Osteoblast (primary cell): Measurements from ENCODE around the gene TMEM184A. TPM values are rescaled to one million over a fixed set of nuclear protein-coding genes. Genes with fewer than 3 reads are reported as not detected.

Source experiments
- DNase-seq: peaks from one replicate; pipeline ENCODE4 v3.0.0; 2011; ENCODE audit warnings: low spot score, mixed read lengths; ENCODE audit not compliant: insufficient read length; ENCODE audit errors: missing footprints
- H2AFZ ChIP-seq: 2 replicates; pipeline ENCODE4 v1.6.0; 2011; ENCODE audit warnings: mild to moderate bottlenecking, low read length
- H3K27ac ChIP-seq: 2 replicates; pipeline ENCODE4 v1.5.1; 2011; ENCODE audit warnings: mild to moderate bottlenecking, low read depth, low read length, moderate library complexity
- H3K27me3 ChIP-seq: 2 replicates; pipeline ENCODE4 v1.6.0; 2012; ENCODE audit warnings: mild to moderate bottlenecking, control low read depth, inconsistent platforms, low read length, moderate library complexity; ENCODE audit not compliant: insufficient read depth
- H3K36me3 ChIP-seq: 2 replicates; pipeline ENCODE4 v1.5.1; 2011; ENCODE audit warnings: mild to moderate bottlenecking, low read length, control low read depth, moderate library complexity; ENCODE audit not compliant: insufficient read depth
- H3K4me1 ChIP-seq: 2 replicates; pipeline ENCODE4 v1.5.1; 2011; ENCODE audit warnings: mild to moderate bottlenecking, low read length, control low read depth, moderate library complexity; ENCODE audit not compliant: insufficient read depth
- H3K4me2 ChIP-seq: 2 replicates; pipeline ENCODE4 v1.6.0; 2011; ENCODE audit warnings: mild to moderate bottlenecking, low read length; ENCODE audit not compliant: insufficient read depth
- H3K4me3 ChIP-seq: fragments of 200-600 bp; sonication (generic); 3 replicates; pipeline ENCODE4 v1.5.1; 2012; ENCODE audit warnings: mild to moderate bottlenecking, low read length, inconsistent platforms; ENCODE audit not compliant: insufficient read depth
- H3K79me2 ChIP-seq: 2 replicates; pipeline ENCODE4 v1.6.0; 2012; ENCODE audit warnings: mild to moderate bottlenecking, low read length, control low read depth, inconsistent platforms; ENCODE audit not compliant: insufficient read depth
- H3K9me3 ChIP-seq: 2 replicates; pipeline ENCODE4 v1.5.1; 2011; ENCODE audit warnings: low read depth, low read length, control low read depth
- H4K20me1 ChIP-seq: 2 replicates; pipeline ENCODE4 v1.6.0; 2012; ENCODE audit warnings: mild to moderate bottlenecking, low read length, control low read depth; ENCODE audit not compliant: insufficient read depth
- total RNA-seq: library from RNA; depleted of rRNA; stranded (reverse); fragments of >200 nt; gene quantifications from 2 replicates; pipeline ENCODE4 v1.2.3, GENCODE V29; 2012
- TF ChIP-seq, protein P1 (sequence below): IDR thresholded peaks from 2 replicates; pipeline ENCODE4 v1.5.1; 2011; ENCODE audit warnings: mild to moderate bottlenecking, low read depth, low read length, moderate library complexity; ENCODE audit errors: extremely low read depth

TMEM184A gene
- total RNA-seq, 1 donor: under 0.01 TPM

DNA sequence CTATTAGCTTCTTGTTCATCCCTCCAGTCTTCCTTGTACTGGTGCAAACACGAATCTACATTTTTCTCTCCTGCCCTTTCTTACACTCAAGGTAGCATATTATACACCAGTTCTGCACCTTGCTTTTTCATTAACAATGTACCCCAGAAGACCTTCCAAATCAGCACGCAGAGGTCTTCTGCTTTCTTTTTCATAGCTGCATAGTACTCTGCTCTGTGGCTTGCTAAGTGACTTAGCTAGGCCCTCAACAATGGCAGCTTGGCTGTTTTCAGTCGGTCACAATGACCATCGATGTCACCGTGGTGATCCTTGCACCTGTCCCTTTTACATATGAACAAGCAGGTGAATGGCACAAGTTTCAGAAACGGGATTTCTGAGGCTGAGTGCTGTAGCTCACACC, 30.6 kb downstream of the TMEM184A start:
- H2AFZ ChIP-seq: no peak overlapping the region
- TF ChIP-seq, protein P1, sequence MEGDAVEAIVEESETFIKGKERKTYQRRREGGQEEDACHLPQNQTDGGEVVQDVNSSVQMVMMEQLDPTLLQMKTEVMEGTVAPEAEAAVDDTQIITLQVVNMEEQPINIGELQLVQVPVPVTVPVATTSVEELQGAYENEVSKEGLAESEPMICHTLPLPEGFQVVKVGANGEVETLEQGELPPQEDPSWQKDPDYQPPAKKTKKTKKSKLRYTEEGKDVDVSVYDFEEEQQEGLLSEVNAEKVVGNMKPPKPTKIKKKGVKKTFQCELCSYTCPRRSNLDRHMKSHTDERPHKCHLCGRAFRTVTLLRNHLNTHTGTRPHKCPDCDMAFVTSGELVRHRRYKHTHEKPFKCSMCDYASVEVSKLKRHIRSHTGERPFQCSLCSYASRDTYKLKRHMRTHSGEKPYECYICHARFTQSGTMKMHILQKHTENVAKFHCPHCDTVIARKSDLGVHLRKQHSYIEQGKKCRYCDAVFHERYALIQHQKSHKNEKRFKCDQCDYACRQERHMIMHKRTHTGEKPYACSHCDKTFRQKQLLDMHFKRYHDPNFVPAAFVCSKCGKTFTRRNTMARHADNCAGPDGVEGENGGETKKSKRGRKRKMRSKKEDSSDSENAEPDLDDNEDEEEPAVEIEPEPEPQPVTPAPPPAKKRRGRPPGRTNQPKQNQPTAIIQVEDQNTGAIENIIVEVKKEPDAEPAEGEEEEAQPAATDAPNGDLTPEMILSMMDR: no peak
- no peak for DNase-seq
- H3K4me3 ChIP-seq: no peak overlapping the region
- no peak overlapping the region for H3K27ac ChIP-seq
- H3K9me3 ChIP-seq: no peaks in the 10 kb centered on the region
- peaks cover 3% of the 10 kb centered on the region for H3K4me1 ChIP-seq
- peaks cover 25% of the 10 kb centered on the region for H3K27me3 ChIP-seq
- H3K79me2 ChIP-seq: no peaks in the 10 kb centered on the region
- no peak overlapping the region for H3K4me2 ChIP-seq
- no peaks in the 10 kb centered on the region for H3K36me3 ChIP-seq
- H4K20me1 ChIP-seq: no peaks in the 10 kb centered on the region

DNA sequence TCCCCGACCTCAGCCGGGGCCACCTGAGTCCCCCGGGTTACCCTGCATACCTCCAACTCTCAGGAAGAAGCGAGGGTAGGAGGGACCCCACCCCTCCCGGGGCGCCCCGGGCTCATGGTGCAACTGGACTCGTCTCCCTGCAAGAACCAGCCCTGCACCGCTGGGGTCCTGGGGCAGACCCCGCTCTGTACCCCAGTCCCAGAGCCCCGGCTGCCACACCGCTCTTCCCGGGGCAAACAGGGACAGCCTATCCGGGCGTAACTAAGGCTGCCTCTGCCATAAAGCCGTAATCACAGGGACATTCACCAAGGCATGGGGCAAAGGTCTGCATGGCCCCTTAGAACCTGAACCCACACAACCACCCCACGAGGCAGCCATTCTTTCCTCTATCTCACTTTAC, 32.2 kb downstream of the TMEM184A start:
- Histone ChIP-seq H3K9me3 (peaks cover 1% of the 10 kb centered on the region), H3K4me3 (no peak overlapping the region), H3K4me1 (peaks cover 3% of the 10 kb centered on the region), H3K4me2 (no peak overlapping the region), H3K79me2 (no peaks in the 10 kb centered on the region), H4K20me1 (no peaks in the 10 kb centered on the region), H3K27ac (no peak overlapping the region), H3K36me3 (no peaks in the 10 kb centered on the region), H3K27me3 (peaks cover 25% of the 10 kb centered on the region), H2AFZ (no peak overlapping the region)
- TF ChIP-seq, protein P1: no peak
- no peak for DNase-seq

DNA sequence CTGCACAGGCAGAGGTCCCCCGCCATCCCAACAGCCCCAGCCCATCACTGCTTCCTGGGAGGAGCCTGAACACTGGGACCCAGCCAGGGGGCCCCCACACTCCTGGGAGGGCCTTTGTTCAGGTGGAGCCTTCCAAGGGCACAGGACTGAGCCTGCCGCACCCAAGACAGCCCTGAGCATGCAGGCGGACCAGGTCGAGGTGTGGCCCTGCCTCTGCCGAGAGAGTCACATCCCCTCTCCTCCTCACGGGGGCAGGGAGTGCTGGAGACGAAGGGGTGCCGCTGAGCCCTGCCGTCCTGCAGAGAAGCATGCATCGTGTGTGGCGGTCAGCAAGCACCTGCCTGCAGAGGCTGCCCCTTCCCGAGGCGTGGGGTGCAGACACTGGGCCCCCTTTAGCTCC, 32.8 kb downstream of the TMEM184A start:
- no peaks in the 10 kb centered on the region for H3K79me2 ChIP-seq
- H4K20me1 ChIP-seq: no peaks in the 10 kb centered on the region
- peaks cover 3% of the 10 kb centered on the region for H3K4me1 ChIP-seq
- no peak for DNase-seq
- no peak overlapping the region for H3K4me2 ChIP-seq
- no peak overlapping the region for H2AFZ ChIP-seq
- no peaks in the 10 kb centered on the region for H3K36me3 ChIP-seq
- TF ChIP-seq, protein P1: no peak
- H3K27me3 ChIP-seq: peaks cover 25% of the 10 kb centered on the region
- H3K9me3 ChIP-seq: peaks cover 4% of the 10 kb centered on the region
- H3K4me3 ChIP-seq: no peak overlapping the region
- H3K27ac ChIP-seq: no peak overlapping the region

DNA sequence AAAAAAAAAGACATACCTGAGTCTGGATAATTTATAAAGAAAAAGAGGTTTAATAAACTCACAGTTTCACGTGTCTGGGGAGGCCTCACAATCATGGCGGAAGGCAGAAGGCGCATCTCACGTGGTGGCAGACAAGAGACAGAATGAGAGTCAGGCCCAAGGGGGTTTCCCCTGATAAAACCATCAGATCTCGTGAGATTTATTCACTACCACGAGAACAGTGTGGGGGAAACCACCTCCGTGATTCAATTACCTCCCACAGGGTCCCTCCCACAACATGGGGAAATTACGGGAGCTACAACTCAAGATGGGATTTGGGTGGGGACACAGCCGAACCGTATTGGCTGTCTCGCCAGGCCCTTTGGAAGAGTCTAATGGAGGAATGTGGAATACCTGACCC, 34.5 kb downstream of the TMEM184A start:
- no peak overlapping the region for H3K4me3 ChIP-seq
- no peaks in the 10 kb centered on the region for H4K20me1 ChIP-seq
- no peak overlapping the region for H3K27ac ChIP-seq
- DNase-seq: no peak
- H3K4me2 ChIP-seq: no peak overlapping the region
- TF ChIP-seq, protein P1: no peak
- H3K9me3 ChIP-seq: peaks cover 4% of the 10 kb centered on the region
- no peaks in the 10 kb centered on the region for H3K79me2 ChIP-seq
- H3K36me3 ChIP-seq: no peaks in the 10 kb centered on the region
- peaks cover 25% of the 10 kb centered on the region for H3K27me3 ChIP-seq
- H2AFZ ChIP-seq: no peak overlapping the region
- peaks cover 4% of the 10 kb centered on the region for H3K4me1 ChIP-seq
